Gastroesophageal sphincter (tissue), 4 donors: ENCODE data around the gene OR5AU1. TPM values are rescaled to one million over a fixed set of nuclear protein-coding genes. Genes with fewer than 3 reads are reported as not detected.

ENCODE experiments used
- small RNA-seq, 4 donors: library from RNA; depleted of rRNA; stranded (forward); fragments of <200 nt; gene quantifications; one replicate each; pipeline ENCODE3, GENCODE V24; 2016
- total RNA-seq, 4 donors: library from RNA; depleted of rRNA; stranded (reverse); fragments of >200 nt; gene quantifications; one replicate each; pipeline ENCODE4 v1.1.0, GENCODE V29; 2016

Gene OR5AU1
- total RNA-seq, 4 donors from 2014 or later, result not detected

Small RNA genes within 50 kb of the gene (small RNA-seq; reads per million reads assigned to genes)
- gene RNU6-252P, result 0 reads per million in 4 donors

Other genes with a start within 250 kb of the OR5AU1 start
- gene RNASE2, start 200.6 kb downstream of the OR5AU1 start, total RNA-seq, result 1 to 10 TPM in 2 of 4 donors, under 1 TPM in 1, not detected in 1; 0.93 to 7.2 (median 1.8) TPM
- gene METTL17, start 166.1 kb downstream of the OR5AU1 start, total RNA-seq, result 10 to 100 TPM; 25.2 to 94.9 (median 64.1) TPM
- gene SLC39A2, start 156.8 kb downstream of the OR5AU1 start, total RNA-seq, result under 1 TPM in 1 of 4 donors, not detected in 3; 0.59 TPM
- 100 to 1,000 TPM; 155 to 259 (median 187) TPM for gene NDRG2, start 131.0 kb downstream of the OR5AU1 start, total RNA-seq
- gene TPPP2, start 125.8 kb downstream of the OR5AU1 start, total RNA-seq, result not detected
- gene RNASE13, start 121.3 kb downstream of the OR5AU1 start, total RNA-seq, result not detected
- under 1 TPM in 1 of 4 donors, not detected in 3; 0.23 TPM for gene RNASE7, start 113.7 kb downstream of the OR5AU1 start, total RNA-seq
- gene RNASE8, start 98.2 kb downstream of the OR5AU1 start, total RNA-seq, result not detected
- gene ARHGEF40, start 85.8 kb downstream of the OR5AU1 start, total RNA-seq, result 10 to 100 TPM; 18.6 to 37.6 (median 26.8) TPM
- 100 to 1,000 TPM in 1 of 4 donors, 10 to 100 TPM in 3; 42.5 to 112 (median 77.4) TPM for gene ZNF219, start 57.4 kb downstream of the OR5AU1 start, total RNA-seq
- gene TMEM253, start 55.0 kb downstream of the OR5AU1 start, total RNA-seq, result under 1 TPM in 1 of 4 donors, not detected in 3; 0.94 TPM
- 100 to 1,000 TPM; 356 to 544 (median 505) TPM for gene HNRNPC, start 113.4 kb upstream of the OR5AU1 start, total RNA-seq
- under 1 TPM in 3 of 4 donors, not detected in 1; 0.13 to 0.62 (median 0.23) TPM for gene RPGRIP1, start 124.0 kb upstream of the OR5AU1 start, total RNA-seq
- 100 to 1,000 TPM in 1 of 4 donors, 10 to 100 TPM in 3; 64.6 to 101 (median 74.5) TPM for gene SUPT16H, start 228.0 kb upstream of the OR5AU1 start, total RNA-seq